Gastrocnemius medialis (tissue), 4 donors: ENCODE measurements around the gene CHKA. TPM values are rescaled to one million over a fixed set of nuclear protein-coding genes. Genes with fewer than 3 reads are reported as not detected.
A peak's percentile ranks its signal among the peaks of the same experiment; 100 is the strongest.

Source experiments
- ATAC-seq, 2 donors: fragments of 150-250 bp; one replicate each; pipeline ENCODE4 v1.9.1; 2016
- DNase-seq, 2 donors: peaks; one replicate each; pipeline ENCODE4 v3.0.0-alpha.2; 2019
- H3K27ac ChIP-seq, 4 donors: fragments of 200-600 bp; sonication (generic); 1 replicate in 1 of 4; 2 replicates in 3 of 4; pipeline ENCODE4 v1.5.1; 2016 to 2018; ENCODE audit warnings: mild to moderate bottlenecking in 2 of 4, moderate library complexity in 1 of 4
- H3K27me3 ChIP-seq, 3 donors: fragments of 200-600 bp; sonication (generic) in 2 of 3; 1 replicate in 1 of 3; 2 replicates in 2 of 3; pipeline versions ENCODE4 v1.5.1 to v1.6.0; 2016 to 2019; ENCODE audit warnings: mild to moderate bottlenecking in 1 of 3, moderate library complexity in 1 of 3
- H3K36me3 ChIP-seq, 2 donors: fragments of 200-600 bp; sonication (generic) in 1 of 2; one replicate each; pipeline ENCODE4 v1.5.1; 2017 to 2018
- H3K4me1 ChIP-seq, 2 donors: fragments of 200-600 bp; sonication (generic) in 1 of 2; one replicate each; pipeline ENCODE4 v1.5.1; 2016 to 2017; ENCODE audit warnings: mild to moderate bottlenecking in 2 of 2
- H3K4me3 ChIP-seq, 4 donors: fragments of 200-600 bp; sonication (generic) in 3 of 4; 1 replicate in 1 of 4; 2 replicates in 3 of 4; pipeline ENCODE4 v1.5.1; 2016 to 2019; ENCODE audit warnings: mild to moderate bottlenecking in 2 of 4
- H3K9me3 ChIP-seq, 3 donors: fragments of 200-600 bp; sonication (generic) in 2 of 3; 1 replicate in 1 of 3; 2 replicates in 2 of 3; pipeline ENCODE4 v1.5.1; 2016 to 2019
- POLR2A ChIP-seq, 2 donors: fragments of 450-650 bp; IDR thresholded peaks; one replicate each; pipeline ENCODE4 v1.6.1; 2017; ENCODE audit warnings: antibody characterized with exemption in 2 of 2, mild to moderate bottlenecking in 2 of 2, moderate library complexity in 2 of 2
- in situ Hi-C, 4 donors: fragments of 200-750 bp; cut with MboI; loops; one replicate each; pipeline versions ENCODE4 v1.15.0 to v1.8.0; 2017; ENCODE audit warnings: low sequenced_read_pairs in 4 of 4
- intact Hi-C: fragments of 100-400 bp; cut with DNase I; formaldehyde crosslinking; loops from one replicate; pipeline ENCODE4 v1.15.1; 2023; ENCODE audit warnings: low total_unique reads
- total RNA-seq, 4 donors: library from RNA; depleted of rRNA; stranded (reverse); fragments of >200 nt; gene quantifications; one replicate each; pipeline versions ENCODE4 v1.1.0 to v1.2.3, GENCODE V29; 2016
- TF ChIP-seq, protein P1 (sequence below), 5 experiments: fragments of 450-650 bp in 3 of 5; fragments of 200-600 bp in 2 of 5; sonication (generic) in 2 of 5; IDR thresholded peaks in 4 of 5; conservative IDR thresholded peaks in 1 of 5; 1 replicate in 4 of 5; 2 replicates in 1 of 5; pipeline ENCODE4 v1.5.1; 2016 to 2019; ENCODE audit warnings: antibody characterized with exemption in 5 of 5, mild to moderate bottlenecking in 3 of 5, moderate library complexity in 3 of 5

CHKA gene
- total RNA-seq, 4 donors from 2014 or later: 7.3 to 20.9 (median 12.3) TPM

DNA sequence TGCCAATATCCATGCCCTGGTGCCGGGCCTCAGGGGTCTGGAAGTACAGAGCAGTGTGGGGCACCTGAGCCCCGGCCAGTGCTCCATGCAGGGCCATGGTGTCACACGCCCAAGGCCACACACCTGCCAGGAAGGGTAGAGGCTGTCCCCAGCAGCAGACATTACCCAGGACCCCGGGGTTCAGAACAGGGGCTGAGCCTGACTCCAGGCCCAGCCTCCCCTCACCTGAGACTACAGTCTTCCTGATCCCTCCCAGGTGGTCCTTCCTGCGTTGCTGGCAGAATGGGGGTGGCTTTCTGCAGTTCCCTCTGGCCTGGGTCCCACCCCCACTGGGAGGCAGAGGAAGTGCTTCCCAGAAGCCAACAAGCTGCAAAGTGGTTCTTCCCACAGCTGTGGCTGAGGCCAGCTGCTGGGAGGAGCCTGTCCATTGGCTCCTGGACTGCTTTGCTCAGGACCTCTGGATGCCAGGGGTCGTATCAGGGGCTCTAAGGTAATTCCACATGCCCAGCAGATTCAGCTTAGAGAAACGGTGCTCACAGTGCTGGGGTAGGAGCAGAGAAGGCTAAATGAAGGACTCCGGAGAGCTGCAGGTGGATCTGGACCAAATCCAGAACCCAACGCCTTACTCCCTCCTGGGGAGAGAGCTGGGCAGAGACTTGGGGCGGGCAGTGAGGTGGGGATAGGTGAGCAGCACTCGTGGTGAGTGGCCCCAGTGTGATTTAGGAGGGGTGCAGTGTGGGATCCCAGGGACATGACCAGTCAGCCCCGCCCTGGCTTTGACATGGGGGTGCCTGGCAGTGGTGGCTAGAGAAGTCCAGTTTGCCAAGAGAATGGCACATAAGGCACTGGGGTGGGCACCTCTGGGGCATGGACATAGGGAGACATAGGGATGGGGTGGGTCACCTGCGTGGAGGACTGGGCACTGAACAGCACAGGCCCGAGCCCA lies 69.7 kb downstream of the CHKA start:
- H3K4me1 ChIP-seq: no peaks in the 10 kb centered on the region
- no peak for ATAC-seq
- no peaks in the 10 kb centered on the region for H3K27me3 ChIP-seq
- DNase-seq: no peak
- no peak overlapping the region for H3K4me3 ChIP-seq
- H3K27ac ChIP-seq: no peak overlapping the region
- TF ChIP-seq, protein P1, sequence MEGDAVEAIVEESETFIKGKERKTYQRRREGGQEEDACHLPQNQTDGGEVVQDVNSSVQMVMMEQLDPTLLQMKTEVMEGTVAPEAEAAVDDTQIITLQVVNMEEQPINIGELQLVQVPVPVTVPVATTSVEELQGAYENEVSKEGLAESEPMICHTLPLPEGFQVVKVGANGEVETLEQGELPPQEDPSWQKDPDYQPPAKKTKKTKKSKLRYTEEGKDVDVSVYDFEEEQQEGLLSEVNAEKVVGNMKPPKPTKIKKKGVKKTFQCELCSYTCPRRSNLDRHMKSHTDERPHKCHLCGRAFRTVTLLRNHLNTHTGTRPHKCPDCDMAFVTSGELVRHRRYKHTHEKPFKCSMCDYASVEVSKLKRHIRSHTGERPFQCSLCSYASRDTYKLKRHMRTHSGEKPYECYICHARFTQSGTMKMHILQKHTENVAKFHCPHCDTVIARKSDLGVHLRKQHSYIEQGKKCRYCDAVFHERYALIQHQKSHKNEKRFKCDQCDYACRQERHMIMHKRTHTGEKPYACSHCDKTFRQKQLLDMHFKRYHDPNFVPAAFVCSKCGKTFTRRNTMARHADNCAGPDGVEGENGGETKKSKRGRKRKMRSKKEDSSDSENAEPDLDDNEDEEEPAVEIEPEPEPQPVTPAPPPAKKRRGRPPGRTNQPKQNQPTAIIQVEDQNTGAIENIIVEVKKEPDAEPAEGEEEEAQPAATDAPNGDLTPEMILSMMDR (IDR thresholded peaks at IDR 0.05 in 4 of 5, conservative IDR thresholded peaks at IDR 0.05 in 1 of 5): no peak
- no peak for TF ChIP-seq POLR2A (IDR thresholded peaks at IDR 0.05)
- no peaks in the 10 kb centered on the region for H3K36me3 ChIP-seq
- no peaks in the 10 kb centered on the region for H3K9me3 ChIP-seq
- in situ Hi-C loops: no loop called here
- intact Hi-C loops: no loop called here

DNA sequence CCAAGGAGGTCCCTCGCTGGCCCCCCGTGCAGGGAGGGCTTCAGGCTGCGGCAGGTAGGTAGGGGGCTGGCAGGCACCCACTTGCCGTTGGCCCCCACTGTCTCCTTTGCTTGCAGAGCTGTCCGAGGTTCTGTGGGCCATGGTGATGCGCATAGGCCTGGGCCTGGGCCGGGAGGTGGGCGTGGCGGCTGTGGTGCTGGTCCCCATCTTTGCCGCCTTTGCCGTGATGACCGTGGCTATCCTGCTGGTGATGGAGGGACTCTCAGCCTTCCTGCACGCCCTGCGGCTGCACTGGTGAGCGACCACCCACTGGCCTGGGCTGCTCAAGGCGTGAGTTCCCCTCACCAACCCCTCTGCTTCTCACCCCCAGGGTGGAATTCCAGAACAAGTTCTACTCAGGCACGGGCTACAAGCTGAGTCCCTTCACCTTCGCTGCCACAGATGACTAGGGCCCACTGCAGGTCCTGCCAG lies 70.8 kb downstream of the CHKA start:
- peak in 1 of 2 donors; percentile 10 for DNase-seq
- no peak overlapping the region for H3K27ac ChIP-seq
- H3K9me3 ChIP-seq: no peaks in the 10 kb centered on the region
- TF ChIP-seq POLR2A (IDR thresholded peaks at IDR 0.05): no peak
- TF ChIP-seq, protein P1 (IDR thresholded peaks at IDR 0.05 in 4 of 5, conservative IDR thresholded peaks at IDR 0.05 in 1 of 5): no peak
- ATAC-seq: no peak
- H3K4me1 ChIP-seq: no peaks in the 10 kb centered on the region
- intact Hi-C loops: no loop called here
- no peaks in the 10 kb centered on the region for H3K27me3 ChIP-seq
- no peaks in the 10 kb centered on the region for H3K36me3 ChIP-seq
- H3K4me3 ChIP-seq: no peak overlapping the region
- in situ Hi-C loops: no loop called here

DNA sequence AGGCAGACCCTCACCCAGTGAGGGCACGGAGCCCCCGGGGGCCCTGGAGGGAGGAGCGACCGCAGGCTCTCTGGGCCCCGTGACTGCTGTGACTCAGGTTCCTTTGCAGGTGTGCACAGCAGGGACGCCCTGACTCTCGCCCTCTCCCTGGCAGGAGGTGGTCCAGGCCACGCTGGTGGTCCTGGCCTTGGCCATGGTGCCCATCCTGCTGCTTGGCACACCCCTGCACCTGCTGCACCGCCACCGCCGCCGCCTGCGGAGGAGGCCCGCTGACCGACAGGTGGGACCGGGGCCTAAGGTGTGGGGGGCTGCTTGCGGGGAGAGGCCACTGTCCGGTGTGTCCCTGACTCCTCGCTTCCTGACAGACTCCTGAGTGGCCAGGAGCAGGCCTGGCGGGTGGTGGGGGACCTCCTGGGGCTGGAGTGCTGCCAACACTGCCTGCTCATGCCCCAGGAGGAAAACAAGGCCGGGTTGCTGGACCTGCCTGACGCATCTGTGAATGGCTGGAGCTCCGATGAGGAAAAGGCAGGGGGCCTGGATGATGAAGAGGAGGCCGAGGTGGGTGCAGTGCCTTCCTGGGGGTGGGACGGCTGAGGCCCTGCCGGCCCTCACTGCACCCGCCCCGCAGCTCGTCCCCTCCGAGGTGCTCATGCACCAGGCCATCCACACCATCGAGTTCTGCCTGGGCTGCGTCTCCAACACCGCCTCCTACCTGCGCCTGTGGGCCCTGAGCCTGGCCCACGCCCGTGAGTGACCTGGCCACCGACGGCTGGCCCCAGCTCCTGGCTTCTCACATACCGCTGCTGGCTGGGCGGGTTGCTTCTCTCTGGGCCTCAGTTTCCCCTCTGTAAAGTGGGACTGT lies 71.4 kb downstream of the CHKA start:
- Histone ChIP-seq H3K27me3 (no peaks in the 10 kb centered on the region), H3K27ac (no peak overlapping the region), H3K36me3 (no peaks in the 10 kb centered on the region), H3K9me3 (no peaks in the 10 kb centered on the region), H3K4me3 (no peak overlapping the region), H3K4me1 (no peaks in the 10 kb centered on the region)
- no peak for ATAC-seq
- in situ Hi-C loops: no loop called here
- intact Hi-C loops: no loop called here
- DNase-seq: peak in 1 of 2 donors; percentile 10
- no peak for TF ChIP-seq POLR2A (IDR thresholded peaks at IDR 0.05)
- TF ChIP-seq, protein P1 (IDR thresholded peaks at IDR 0.05 in 4 of 5, conservative IDR thresholded peaks at IDR 0.05 in 1 of 5): no peak

DNA sequence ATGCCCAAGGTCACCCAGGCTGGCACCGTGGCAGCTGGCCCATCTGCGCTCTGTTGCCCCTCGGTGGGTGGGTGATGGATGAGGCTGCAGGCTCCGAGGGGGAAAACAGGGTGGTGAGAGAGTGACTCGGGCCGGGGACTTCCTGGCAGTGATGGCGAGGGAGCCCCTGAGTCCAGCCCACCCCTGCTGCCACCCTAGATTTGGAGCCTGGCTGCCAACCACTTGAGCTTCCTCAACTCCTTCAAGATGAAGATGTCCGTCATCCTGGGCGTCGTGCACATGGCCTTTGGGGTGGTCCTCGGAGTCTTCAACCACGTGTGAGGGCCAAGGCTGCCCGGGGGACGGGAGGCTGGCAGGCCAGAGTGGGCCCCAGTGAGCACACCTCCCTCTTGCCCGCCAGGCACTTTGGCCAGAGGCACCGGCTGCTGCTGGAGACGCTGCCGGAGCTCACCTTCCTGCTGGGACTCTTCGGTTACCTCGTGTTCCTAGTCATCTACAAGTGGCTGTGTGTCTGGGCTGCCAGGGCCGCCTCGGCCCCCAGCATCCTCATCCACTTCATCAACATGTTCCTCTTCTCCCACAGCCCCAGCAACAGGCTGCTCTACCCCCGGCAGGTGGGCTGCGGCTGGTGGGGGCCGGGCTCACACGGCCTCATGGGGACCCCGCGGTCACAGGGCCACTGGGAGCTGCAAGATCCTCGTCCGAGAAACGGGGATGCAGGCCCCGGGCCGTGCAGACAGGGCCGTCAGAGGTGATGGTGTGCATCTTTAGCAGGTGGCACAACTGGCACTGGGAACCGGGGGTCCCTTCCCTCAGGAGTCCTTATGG lies 72.3 kb downstream of the CHKA start:
- no peak overlapping the region for H3K4me3 ChIP-seq
- H3K9me3 ChIP-seq: no peaks in the 10 kb centered on the region
- intact Hi-C loops: no loop called here
- TF ChIP-seq, protein P1 (IDR thresholded peaks at IDR 0.05 in 4 of 5, conservative IDR thresholded peaks at IDR 0.05 in 1 of 5): no peak
- no peak for TF ChIP-seq POLR2A (IDR thresholded peaks at IDR 0.05)
- ATAC-seq: no peak
- H3K27me3 ChIP-seq: no peaks in the 10 kb centered on the region
- DNase-seq: peak in 1 of 2 donors; percentile 7
- H3K4me1 ChIP-seq: no peaks in the 10 kb centered on the region
- no peaks in the 10 kb centered on the region for H3K36me3 ChIP-seq
- H3K27ac ChIP-seq: no peak overlapping the region
- in situ Hi-C loops: no loop called here
